ENCODE data around the gene LMO7.
"Not testable (repeated sequence)": the region's sequence is repeated elsewhere in the genome, so short reads cannot be mapped to it uniquely, and the experiment has no call there.

The LMO7 gene

DNA sequence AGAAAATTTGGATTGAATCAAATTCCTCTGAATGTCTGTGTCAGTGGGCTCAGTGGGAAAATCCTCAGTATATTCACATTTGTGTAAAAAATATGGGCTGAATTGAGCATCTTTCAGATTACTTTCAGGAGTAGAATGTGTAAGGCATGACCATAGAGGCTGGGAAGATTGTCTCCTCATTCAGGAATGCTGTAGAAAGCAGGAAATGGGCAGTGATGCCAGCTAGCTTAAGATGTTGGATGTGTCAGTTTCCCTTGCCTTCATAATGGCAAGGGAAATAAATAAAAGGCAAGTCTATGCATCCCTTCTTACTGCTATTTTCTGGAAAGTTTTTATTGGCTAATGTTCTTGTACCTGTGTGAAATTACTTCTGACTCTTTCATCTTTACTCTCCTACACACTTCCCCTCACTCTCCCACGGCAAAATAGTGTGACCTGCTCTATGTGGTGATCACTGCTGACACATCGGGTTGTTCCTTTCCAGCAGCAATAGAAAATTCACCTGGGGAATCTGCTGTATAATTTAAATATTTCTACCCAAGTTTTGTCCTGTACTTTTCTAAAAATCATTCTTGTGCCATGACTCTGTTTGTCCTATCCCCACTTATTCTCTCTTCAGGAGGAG lies 103.2 kb downstream of the LMO7 start:
- no peak for DNase-seq (ENCODE audit: extremely low read depth in 1 of 2, low read depth in 1 of 2)

DNA sequence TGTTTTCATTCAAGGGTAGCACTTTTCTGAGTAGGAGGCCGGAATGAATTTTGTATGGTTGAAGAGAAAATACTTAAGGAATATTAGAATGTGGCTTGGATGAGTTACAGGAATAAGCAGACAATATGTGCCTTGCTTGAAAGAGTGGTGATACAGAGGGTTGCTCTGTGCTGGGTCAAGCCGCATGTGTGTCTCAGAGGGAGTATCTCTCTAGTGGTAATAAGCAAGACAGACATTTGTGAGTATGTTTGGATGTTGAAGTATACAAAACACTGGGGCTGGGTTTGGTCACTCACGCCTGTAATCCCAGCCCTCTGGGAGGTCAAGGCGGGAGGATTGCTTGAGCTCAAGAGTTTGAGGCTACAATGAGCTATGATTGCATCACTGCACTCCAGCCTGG lies 103.9 kb downstream of the LMO7 start:
- DNase-seq (ENCODE audit: extremely low read depth in 1 of 2, low read depth in 1 of 2): no peak

DNA sequence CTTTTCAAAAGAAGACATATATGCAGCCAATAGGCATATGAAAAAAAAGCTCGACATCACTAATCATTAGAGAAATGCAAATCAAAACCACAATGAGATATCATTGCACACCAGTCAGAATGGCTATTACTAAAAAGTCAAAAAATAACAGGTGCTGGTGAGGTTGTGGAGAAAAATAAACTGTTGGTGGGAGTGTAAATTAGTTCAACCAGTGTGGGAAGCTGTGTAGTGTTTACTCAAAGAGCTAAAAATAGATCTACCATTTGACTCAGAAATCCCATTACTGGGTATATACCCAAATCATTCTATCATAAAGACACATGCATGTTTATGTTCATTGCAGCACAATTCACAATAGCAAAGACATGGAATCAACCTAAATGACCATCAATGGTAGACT lies 106.9 kb downstream of the LMO7 start:
- DNase-seq (ENCODE audit: extremely low read depth in 1 of 2, low read depth in 1 of 2): not testable (repeated sequence)

DNA sequence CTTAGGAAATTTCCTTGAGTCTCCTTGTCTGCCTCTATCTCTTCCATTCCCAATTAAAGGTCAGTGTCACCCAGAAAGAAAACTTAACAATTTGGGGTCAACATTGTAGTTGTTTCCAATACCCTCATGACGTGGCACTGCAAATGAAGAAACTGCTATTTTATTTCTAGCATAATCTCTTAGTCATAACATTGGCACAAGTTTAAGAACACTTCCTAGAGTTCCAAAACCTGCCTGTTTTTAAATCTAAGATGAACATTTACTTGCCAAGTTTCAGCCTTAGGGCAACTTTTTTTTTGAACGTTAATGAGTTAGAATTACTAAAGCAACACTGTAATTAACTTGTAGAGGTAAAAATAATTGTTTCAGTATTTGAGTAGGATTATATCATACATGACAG lies 108.0 kb downstream of the LMO7 start:
- no peak for DNase-seq (ENCODE audit: extremely low read depth in 1 of 2, low read depth in 1 of 2)

DNA sequence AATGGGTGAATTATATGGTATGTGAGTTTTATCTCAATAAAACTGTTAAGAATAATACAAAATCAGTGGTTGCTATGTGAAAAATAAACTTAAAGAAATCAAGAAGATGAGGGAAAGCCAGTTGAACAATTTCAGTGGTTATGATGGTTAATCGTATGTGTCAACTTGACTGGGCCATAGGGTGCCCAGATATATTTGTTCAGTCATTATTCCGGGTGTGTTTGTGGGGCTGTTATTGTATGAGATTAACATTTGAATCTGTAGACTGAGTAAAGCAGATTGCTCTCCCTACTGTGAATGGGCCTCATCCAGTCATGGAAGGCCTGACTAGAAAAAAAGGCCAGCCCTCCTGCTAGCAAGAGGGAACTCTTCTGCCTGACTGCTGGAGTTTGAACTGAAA lies 109.3 kb downstream of the LMO7 start:
- DNase-seq (ENCODE audit: extremely low read depth in 1 of 2, low read depth in 1 of 2): no peak

DNA sequence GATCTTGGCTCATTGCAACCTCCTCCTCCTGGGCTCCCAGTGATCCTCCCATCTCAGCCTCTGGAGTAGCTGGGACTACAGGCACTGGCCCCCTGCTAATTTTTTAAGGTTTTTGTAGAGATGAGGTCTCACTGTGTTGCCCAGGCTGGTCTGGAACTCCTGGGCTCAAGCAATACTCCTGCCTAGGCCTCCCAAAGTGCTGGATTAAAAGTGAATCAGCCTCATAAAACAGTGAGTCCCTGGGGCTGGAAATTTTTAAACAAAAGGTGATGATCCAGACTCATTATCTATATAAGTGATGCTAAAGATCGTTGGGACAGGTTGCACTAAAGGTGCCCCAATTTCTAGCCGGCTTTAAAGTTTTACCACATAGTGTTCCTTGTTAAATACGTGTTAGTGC lies 112.7 kb downstream of the LMO7 start:
- no peak for DNase-seq (ENCODE audit: extremely low read depth in 1 of 2, low read depth in 1 of 2)

DNA sequence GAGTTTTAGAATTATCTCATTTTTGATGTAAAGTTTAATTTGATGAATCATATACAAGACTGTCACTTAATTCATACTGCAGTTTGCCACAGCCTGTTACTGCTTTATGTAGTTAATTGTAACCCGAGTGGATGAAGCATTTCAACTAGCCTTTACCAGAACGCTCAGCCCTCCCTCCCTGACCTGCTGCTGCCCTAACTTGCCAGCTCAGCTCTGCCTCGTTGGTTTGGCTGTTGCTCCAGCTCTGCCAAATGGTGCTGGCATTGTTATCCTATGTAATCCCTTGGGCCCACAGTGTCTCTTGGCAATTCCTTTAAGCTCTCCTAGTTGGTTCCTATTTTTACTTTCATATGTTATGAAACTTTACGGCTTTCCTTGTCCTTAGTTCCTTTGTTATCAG lies 113.3 kb downstream of the LMO7 start:
- DNase-seq (ENCODE audit: extremely low read depth in 1 of 2, low read depth in 1 of 2): no peak

DNA sequence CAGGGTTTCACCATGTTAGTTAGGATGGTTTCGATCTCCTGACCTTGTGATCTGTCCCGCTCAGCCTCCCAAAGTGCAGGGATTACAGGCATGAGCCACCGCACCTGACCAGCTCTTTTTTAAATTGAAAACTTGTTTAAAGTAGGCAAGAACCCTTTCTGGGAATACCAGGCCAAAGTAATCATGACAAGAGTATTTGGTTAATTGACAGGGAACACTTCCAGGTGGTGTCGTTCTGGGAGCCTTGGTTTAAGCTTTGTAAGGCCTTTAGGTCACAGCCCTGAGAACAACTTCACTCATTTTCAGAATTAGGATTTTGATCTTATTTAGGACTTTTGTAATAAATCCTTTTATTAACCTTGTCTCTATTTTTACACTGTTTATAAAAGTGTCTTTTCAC lies 115.2 kb downstream of the LMO7 start:
- no peak for DNase-seq (ENCODE audit: extremely low read depth in 1 of 2, low read depth in 1 of 2)

DNA sequence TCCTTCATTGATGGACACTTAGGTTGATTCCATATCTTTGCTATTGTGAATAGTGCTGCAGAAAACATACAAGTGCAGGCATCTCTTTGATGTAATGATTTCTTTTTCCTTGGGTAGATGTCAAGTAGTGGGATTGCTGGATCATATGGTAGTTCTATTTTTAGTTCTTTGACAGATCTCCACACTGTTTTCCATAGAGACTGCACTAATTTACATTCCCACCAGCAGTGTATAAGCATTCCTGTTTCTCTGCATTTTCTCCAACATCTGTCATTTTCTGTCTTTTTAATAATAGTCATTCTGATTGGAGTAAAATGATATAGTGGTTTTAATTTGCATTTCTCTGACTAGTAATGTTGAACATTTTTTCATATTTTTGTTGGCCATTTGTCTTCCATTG lies 116.7 kb downstream of the LMO7 start:
- no peak for DNase-seq (ENCODE audit: extremely low read depth in 1 of 2, low read depth in 1 of 2)

DNA sequence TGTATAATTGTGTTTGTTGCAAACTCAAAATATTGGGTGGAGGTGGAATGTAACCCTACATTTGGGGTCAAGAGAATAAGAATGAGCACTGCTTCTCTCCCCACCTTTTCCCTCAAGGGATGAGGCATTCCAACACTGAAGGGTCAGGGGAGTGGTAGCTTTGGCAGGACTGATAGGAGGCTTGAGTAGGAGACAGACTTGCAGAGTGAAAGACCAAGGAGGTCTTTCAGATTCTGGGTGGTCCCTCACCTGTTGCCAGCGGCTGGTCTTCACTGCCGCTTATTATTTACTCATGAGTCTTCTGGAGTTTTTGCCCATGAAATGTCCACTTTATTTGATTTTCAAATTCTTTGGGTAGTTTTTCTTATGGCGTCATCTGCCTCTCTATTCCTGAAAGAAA lies 118.8 kb downstream of the LMO7 start:
- DNase-seq (ENCODE audit: extremely low read depth in 1 of 2, low read depth in 1 of 2): no peak

DNA sequence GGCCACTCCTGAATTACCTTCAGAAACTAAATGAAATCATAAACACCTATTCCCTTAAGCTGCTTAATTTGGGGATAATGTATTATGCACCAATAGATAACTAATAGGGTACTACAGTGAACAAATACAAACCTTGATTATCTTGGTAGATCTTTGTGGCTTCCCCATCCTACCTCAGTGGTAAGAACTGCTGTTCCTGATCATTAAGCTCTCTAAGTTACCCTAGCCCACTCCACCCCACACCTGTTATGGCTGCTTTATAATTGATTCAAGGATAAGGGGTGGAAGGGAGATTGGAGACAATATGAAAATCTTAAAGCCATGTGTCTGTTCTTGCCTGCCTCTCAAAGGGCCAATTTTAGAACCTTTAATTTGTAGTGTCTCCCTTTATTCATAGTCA lies 121.2 kb downstream of the LMO7 start:
- no peak for DNase-seq (ENCODE audit: extremely low read depth in 1 of 2, low read depth in 1 of 2)

DNA sequence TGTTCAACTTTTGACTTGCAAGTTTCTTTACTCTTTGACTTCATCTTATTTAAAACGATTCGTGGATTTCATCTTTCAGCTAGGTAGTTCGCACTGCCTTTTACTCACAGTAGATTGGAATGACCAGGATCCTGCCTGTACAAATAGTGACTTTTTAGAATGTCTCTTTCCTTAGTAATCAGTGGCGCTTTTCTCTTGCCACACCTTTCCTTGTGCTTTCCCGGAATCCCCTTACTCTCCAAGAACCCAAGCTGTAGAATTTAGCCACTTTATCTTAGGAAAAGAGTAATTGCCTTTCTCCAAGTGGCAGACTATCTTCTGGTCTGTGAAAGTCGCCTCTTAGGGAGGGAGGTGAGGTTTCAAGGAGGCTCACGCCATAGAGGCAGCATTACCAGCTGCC lies 123.4 kb downstream of the LMO7 start:
- DNase-seq (ENCODE audit: extremely low read depth in 1 of 2, low read depth in 1 of 2): no peak

DNA sequence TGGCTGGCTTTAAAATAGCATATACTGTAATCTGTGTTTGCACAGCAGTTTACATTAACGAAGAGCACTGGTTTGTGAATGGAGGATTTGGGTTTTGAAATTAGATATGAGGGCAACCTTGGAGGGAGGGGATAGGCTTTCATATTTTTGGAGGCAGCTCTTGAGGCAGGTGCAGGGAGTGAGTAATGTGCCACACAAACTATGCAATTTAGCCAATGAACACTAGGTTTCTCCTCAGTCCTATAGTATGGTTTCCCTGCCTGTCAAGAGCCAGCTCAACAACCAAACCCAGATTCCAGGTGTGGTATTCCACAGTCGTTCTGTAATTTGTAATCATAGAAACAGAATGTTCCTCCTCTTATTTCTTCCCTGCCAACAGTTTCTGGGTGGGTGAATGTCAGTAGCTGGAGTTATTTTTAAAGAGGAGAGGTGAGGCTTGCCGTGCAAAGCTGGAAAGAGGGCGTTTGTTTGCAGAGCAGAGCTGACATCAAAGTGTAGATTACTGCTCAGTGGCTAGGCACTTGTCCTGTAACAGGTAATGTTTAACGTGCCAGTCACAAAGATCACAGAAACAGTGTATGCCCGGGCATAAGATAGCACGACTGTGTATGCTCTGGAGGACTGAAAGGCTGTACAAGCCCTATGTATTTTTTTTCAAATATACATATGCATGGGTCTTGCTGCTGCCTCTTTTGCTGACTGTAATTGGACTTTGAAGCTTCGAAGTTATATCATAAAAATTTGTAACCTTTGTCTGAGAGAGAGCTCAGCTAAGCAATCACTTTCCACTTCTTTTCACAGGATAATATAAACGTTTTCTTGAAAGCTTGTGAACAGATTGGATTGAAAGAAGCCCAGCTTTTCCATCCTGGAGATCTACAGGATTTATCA lies 124.2 kb downstream of the LMO7 start:
- DNase-seq (ENCODE audit: extremely low read depth in 1 of 2, low read depth in 1 of 2): no peak

DNA sequence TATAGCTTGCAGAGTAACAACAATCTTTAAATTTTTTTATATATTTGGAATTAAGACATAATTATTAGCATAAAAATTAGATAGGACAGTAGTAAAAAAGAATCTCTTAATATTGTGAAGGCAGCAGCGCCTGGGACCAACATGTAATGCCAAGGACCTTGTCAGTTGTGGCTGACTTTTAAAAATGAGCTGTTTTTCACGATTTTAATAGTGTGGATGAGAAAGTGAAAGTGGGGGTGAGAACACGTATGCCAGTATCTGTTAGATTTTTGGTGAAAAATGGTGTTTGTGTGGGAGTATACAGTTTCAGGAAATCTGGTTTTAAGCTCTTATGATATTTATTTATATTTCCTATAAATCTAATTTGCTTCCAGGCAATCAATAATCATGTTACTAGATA lies 125.2 kb downstream of the LMO7 start:
- DNase-seq (ENCODE audit: extremely low read depth in 1 of 2, low read depth in 1 of 2): no peak

DNA sequence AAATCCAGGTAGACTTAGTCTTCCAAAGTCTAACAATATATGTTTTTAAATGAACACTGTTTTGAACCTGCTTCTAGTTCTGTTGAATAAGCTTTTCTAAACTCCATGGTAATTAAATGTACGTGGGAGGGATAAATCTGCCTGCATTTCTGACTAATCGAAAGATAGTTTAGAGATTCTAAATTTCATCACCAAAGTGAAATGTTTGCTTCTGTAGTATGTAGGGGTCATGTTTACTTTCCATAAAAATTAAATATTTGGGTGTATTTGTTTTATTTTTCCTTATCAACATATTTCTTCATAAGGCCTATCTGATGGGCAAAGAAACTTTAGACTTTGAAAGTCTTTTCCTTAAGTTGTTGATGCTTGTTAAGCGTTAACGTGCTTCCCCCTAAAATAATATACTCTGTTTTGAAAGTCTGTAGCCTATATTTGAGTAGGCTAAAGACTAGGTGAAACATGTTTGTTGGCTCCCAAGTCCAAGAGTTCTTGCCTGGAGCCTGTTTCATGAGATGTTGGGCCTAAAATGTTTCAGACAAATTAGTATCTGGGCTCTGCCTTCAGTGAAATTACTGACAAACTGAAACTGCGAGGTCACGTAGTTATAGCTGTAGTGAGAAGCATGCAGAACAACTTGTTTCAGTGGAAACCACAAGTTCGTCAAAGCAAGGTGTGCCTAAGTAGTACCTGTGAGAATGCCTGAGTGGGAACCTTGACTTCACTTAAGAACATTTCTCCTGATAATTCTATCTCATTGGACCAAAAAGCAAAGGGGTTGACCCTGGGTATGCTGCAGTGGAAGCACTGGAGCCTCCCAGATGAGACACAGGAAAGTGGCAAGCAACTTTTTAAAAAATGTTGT lies 126.2 kb downstream of the LMO7 start:
- no peak for DNase-seq (ENCODE audit: extremely low read depth in 1 of 2, low read depth in 1 of 2)

DNA sequence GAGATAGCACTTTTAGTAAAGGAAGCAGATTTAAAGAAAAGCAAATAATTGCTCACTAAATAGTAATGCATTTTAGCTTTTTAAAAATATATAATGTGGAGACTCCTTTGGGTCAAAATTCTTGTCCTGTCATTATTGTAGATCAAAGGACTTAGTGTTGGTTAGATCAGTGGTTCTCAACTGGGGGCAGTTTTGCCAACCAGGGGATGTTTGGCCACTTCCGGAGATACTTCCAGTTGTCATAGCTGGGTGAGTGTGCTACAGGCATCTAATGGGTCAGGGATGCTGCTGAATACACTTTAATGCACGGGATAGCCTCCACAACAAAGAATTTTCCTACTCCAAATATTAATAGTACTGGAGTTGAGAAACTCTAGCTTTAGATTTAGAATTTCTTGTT lies 126.8 kb downstream of the LMO7 start:
- DNase-seq (ENCODE audit: extremely low read depth in 1 of 2, low read depth in 1 of 2): no peak

DNA sequence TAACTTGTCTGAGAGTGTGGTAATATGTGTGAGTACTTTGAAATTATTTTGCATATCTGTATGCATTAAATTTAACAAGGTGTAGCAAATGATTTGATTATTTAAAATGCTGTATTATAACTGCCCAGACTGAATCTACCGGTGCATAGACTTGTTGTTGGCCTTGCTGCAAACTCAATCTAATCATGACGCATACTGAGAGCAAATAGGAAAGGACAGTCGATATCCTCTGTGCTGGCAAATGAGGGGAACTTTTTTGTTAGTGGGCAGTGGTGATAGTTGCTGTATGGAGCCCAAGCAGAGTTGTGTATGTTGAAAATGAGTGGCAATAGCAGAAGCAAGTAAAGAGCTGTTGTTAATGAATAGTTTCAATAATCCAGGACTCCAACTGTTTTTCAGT lies 127.4 kb downstream of the LMO7 start:
- DNase-seq (ENCODE audit: extremely low read depth in 1 of 2, low read depth in 1 of 2): no peak

DNA sequence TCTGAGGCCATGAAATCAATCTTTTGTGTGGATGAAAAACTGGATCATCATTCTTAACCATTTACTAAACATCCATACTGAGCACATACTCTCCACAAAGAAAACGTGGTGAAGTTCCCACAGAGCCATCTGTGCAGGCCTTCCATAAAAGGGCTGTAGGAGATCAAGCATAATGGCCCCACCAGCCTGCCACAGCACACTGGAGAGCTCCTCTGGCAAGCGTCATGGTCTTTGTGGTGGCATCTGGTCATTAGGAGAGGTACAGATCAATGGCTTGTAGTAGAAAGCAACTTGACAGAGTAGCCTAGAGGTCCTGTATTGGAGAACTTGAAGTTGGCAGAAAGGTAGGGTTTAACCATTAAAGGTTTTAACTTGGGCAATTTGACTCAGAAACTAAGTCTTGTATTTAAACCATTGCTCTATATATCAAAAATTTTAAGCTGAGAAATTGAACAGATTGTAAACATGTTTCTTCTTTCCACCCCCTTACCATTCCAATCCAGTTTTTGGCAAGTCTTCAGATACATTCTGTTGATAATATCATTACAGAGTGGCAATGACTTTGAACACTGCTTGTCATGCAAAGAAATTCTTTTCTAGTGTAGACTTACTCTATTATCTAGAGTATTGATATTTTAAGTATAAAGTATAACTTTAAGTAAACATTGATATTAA lies 128.3 kb downstream of the LMO7 start:
- no peak for DNase-seq (ENCODE audit: extremely low read depth in 1 of 2, low read depth in 1 of 2)

DNA sequence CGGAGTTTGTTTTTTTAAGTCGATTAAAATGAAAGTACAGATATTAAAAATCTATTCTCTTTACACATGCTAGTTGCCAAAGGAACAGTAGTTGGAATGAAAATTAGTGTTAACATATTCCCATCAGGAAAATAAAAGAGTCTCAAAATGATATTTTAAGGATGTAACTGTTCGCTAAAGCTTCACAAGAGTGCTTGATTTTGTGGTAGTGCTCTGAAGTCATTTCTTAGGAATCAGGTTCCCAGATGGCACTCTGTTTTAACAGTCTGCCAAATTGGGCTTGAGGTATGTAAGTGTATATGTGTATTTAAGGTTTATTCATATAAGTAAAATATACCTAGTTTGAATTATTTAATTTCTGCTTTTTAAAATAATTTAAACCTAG lies 128.8 kb downstream of the LMO7 start:
- DNase-seq (ENCODE audit: extremely low read depth in 1 of 2, low read depth in 1 of 2): no peak

DNA sequence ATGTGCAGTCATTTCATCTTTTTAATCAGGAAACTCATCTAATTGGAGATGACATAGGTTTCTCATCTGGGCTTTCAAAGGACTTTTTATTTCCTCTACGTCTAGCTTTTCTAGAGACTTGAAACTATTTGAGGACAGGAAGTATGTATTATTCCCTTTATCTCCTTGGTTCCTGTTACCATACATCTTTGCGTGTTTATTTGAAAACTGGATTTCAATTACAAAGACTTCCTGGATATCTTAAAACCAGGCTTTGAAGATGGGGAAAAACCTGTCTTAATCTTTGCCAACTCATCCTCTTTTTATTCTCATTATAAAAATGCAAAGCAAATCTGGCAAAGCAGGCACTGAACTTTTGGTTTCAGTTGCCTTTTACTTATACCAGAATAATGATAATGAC lies 130.5 kb downstream of the LMO7 start:
- DNase-seq (ENCODE audit: extremely low read depth in 1 of 2, low read depth in 1 of 2): no peak

All from activated CD8-positive, alpha-beta memory T cell treated with anti-CD3 and anti-CD28 coated beads for 1 hour (primary cell).